Peyer's patch (tissue), 4 donors: ENCODE results near the gene MSANTD1.

Experiments used
- POLR2A ChIP-seq, 2 donors: fragments of 450-650 bp; IDR thresholded peaks; one replicate each; pipeline ENCODE4 v1.5.1; 2017; ENCODE audit warnings: antibody characterized with exemption in 2 of 2, mild to moderate bottlenecking in 2 of 2, moderate library complexity in 2 of 2
- TF ChIP-seq, protein P1 (sequence below), 6 experiments: fragments of 450-650 bp in 4 of 6; fragments of 200-600 bp in 2 of 6; sonication (generic) in 1 of 6; IDR thresholded peaks; one replicate each; pipeline ENCODE4 v1.5.1; 2017 to 2019; ENCODE audit warnings: antibody characterized with exemption in 6 of 6, mild to moderate bottlenecking in 3 of 6, moderate library complexity in 1 of 6

DNA sequence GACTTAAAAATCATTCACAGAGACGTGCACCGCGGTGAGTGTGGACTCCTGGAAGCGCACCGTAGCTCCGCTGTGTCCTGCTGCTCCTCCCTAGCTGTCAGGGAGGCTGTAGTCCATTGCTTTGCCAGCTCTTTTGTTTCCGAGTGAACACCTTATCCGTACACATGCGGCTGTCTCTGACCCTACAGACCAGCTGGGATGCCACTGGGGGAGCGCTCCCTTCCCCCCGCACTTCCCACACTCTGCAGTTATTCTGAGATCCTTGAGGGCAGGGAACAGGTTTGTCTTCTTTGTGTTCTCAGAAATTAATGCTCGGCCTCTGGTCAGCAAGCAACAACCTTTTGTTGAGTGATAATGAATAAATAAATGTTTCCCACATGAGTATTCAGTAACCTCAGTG lies 33.7 kb upstream of the MSANTD1 start:
- TF ChIP-seq, protein P1, sequence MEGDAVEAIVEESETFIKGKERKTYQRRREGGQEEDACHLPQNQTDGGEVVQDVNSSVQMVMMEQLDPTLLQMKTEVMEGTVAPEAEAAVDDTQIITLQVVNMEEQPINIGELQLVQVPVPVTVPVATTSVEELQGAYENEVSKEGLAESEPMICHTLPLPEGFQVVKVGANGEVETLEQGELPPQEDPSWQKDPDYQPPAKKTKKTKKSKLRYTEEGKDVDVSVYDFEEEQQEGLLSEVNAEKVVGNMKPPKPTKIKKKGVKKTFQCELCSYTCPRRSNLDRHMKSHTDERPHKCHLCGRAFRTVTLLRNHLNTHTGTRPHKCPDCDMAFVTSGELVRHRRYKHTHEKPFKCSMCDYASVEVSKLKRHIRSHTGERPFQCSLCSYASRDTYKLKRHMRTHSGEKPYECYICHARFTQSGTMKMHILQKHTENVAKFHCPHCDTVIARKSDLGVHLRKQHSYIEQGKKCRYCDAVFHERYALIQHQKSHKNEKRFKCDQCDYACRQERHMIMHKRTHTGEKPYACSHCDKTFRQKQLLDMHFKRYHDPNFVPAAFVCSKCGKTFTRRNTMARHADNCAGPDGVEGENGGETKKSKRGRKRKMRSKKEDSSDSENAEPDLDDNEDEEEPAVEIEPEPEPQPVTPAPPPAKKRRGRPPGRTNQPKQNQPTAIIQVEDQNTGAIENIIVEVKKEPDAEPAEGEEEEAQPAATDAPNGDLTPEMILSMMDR (IDR thresholded peaks at IDR 0.05): no peak
- no peak for TF ChIP-seq POLR2A (IDR thresholded peaks at IDR 0.05)
